ENCODE results near the gene MYOZ1. TPM values are rescaled to one million over a fixed set of nuclear protein-coding genes. Genes with fewer than 3 reads are reported as not detected.

Gene MYOZ1
- total and polyA plus RNA-seq, 2 of the 8 experiments (the other 6 are each of a cell fraction or from before 2014, with no cell fraction given): 2.6 to 3.3 TPM

DNA sequence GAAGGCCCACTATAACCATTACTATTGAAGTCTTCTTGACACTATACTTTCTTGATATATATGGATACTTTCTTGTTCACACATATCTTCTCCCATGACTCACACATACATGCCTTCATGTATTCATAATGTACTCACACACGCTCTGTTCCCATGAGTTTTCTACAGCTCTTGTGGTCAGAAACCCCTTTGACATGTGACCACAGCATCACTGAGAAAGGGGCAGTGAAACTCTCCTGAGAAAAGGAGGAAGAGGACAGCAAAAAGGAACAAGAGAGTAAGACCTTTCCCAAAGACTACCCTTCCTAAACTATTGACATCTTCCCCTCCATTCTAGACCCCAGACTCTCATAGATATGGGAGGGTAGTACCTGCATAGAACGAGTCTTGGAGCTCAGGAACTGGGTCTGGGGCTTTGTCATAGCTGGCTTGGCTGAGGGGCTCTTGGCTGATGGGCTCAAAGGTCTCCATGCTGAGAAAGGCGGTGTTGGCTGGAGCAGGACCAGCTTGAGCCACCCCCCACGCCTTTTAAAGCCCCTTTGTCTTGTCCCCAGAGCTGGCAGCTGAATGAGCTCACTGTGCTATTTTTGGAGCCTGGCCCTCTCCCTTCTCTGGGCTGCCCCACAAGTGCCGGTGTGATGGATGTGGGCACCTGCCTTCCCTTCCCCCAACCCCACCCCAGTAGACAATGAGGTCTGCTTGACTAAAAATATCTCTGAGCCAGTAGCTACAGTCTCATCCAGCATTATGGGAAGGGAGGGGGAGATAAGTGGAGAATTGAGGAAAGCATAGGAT, 9.5 kb upstream of the MYOZ1 start:
- H3K27ac ChIP-seq (ENCODE audit: low read depth, low read length): no peak overlapping the region
- no peak overlapping the region for H2AFZ ChIP-seq (ENCODE audit: low read length)
- H4K20me1 ChIP-seq (replicated peaks in 1 of 2; ENCODE audit: control insufficient read depth in 1 of 2, insufficient read depth in 2 of 2, low read length in 2 of 2): peaks cover 0 to 2% of the 10 kb centered on the region in 2 experiments
- no peak overlapping the region for H3K4ac ChIP-seq (replicated peaks; ENCODE audit: insufficient read length, low read depth, low read length)
- no peak overlapping the region for H2BK20ac ChIP-seq (ENCODE audit: low read length)
- H3K23me2 ChIP-seq (ENCODE audit: low read depth, low read length): peaks cover 9% of the 10 kb centered on the region; the same call in 1 of the 2 replicates
- no peak overlapping the region for H3K23ac ChIP-seq (ENCODE audit: insufficient read length)
- H4K8ac ChIP-seq (ENCODE audit: extremely low read depth, insufficient read depth, low read length): no peak overlapping the region
- H2BK5ac ChIP-seq (ENCODE audit: low read depth, low read length): no peak overlapping the region
- no peak overlapping the region for H3K56ac ChIP-seq (replicated peaks; ENCODE audit: insufficient read length, low read depth, low read length)
- H3K36me3 ChIP-seq (ENCODE audit: control insufficient read depth in 2 of 4, insufficient read depth in 4 of 4, low read length in 3 of 4): no peaks in the 10 kb centered on the region
- no peak for DNase-seq (ENCODE audit: low read depth in 1 of 2, low spot score in 2 of 2)
- H3K79me1 ChIP-seq (ENCODE audit: low read depth, low read length): no peaks in the 10 kb centered on the region
- no peak overlapping the region for H2AK5ac ChIP-seq (ENCODE audit: low read depth, low read length)
- 94% methylated on average over 5 of the region's 5 CpGs; no CpG with 5 or more reads in 1 of the 2 experiments for WGBS, 2 experiments (ENCODE audit: extremely low coverage in 1 of 2, insufficient coverage in 1 of 2, insufficient read length in 1 of 2, insufficient replicate concordance in 2 of 2, low coverage in 1 of 2, low lambda C conversion rate in 2 of 2, missing lambda C conversion rate in 1 of 2)
- no peaks in the 10 kb centered on the region for H3K27me3 ChIP-seq (replicated peaks in 1 of 4; ENCODE audit: control insufficient read depth in 3 of 4, extremely low read depth in 1 of 4, insufficient read depth in 3 of 4, low read length in 3 of 4)
- peaks cover 0 to 15% (median 9%) of the 10 kb centered on the region in 4 experiments; a peak in 6 of 7 replicates for H3K4me1 ChIP-seq (replicated peaks in 1 of 4; ENCODE audit: control insufficient read depth in 3 of 4, insufficient read depth in 4 of 4, low read length in 3 of 4)
- POLR2A ChIA-PET (ENCODE audit: partially characterized antibody): interaction anchor here (1.1 to 1.5 kb wide), 3 partner anchors 9 to 145 kb away, joined by 3 to 5 read pairs (median 4); partner anchors contain the start of gene MYOZ1
- CTCF ChIA-PET (ENCODE audit: partially characterized antibody): interaction anchor here (0.6 to 14.5 kb wide), 2 partner anchors 46 to 118 kb away, joined by 5 to 271 read pairs; no protein-coding TSS in a partner anchor
- H4K91ac ChIP-seq (replicated peaks; ENCODE audit: insufficient read length, low read length): no peak overlapping the region
- no peak overlapping the region for H2BK12ac ChIP-seq (ENCODE audit: low read depth, low read length)
- no peak overlapping the region for H3K9ac ChIP-seq (replicated peaks in 1 of 4; ENCODE audit: extremely low read depth in 1 of 4, low read depth in 3 of 4, low read length in 3 of 4)
- H2BK120ac ChIP-seq (replicated peaks; ENCODE audit: low read depth, low read length): no peak overlapping the region
- H3K18ac ChIP-seq (ENCODE audit: extremely low read depth, low read length): no peak overlapping the region
- no peak for FAIRE-seq
- TF ChIP-seq YY1 (IDR thresholded peaks at IDR 0.05; ENCODE audit: low read depth, low read length) (no peak), TEAD4 (IDR thresholded peaks at IDR 0.05; ENCODE audit: low read depth, low read length) (no peak)
- no peak overlapping the region for H2BK15ac ChIP-seq (ENCODE audit: low read length)
- H3K79me2 ChIP-seq (ENCODE audit: control insufficient read depth in 1 of 2, insufficient read depth in 2 of 2, low read length in 2 of 2): no peaks in the 10 kb centered on the region
- H4K5ac ChIP-seq (ENCODE audit: insufficient read length, low read depth, low read length): no peak overlapping the region
- H3K9me3 ChIP-seq (ENCODE audit: insufficient read depth in 2 of 2, low read depth in 1 of 2, low read length in 1 of 2): no peaks in the 10 kb centered on the region
- H3K4me3 ChIP-seq (ENCODE audit: extremely low read depth in 1 of 4, insufficient read depth in 2 of 4, low read depth in 3 of 4, low read length in 4 of 4): no peak overlapping the region
- H3K14ac ChIP-seq (ENCODE audit: insufficient read length): no peak overlapping the region
- no peak overlapping the region for H3K4me2 ChIP-seq (ENCODE audit: insufficient read depth in 1 of 2, low read depth in 2 of 2, low read length in 2 of 2)
